A549 (cell line): ENCODE results near the gene CD82. TPM values are rescaled to one million over a fixed set of nuclear protein-coding genes. Genes with fewer than 3 reads are reported as not detected.

Experiments
- ATAC-seq, 2 experiments: fragments of 200-7000 bp in 1 of 2; fragments of >200 bp in 1 of 2; cut with Nextera tagmentation in 1 of 2; cut with Tn5 transposase in 1 of 2; 3 replicates each; pipeline versions ENCODE4 v1.8.0 to v1.9.1; 2018 to 2020; ENCODE audit warnings: mild to moderate bottlenecking in 1 of 2, moderate library complexity in 1 of 2
- CTCF ChIA-PET: fragments of 300-600 bp; sonication (Branson Sonifier 250); formaldehyde crosslinking; extraction: SDS; loops from one replicate; lab custom pipeline; 2021; ENCODE audit warnings: antibody characterized with exemption, inconsistent platforms; lab: Yijun Ruan, JAX
- POLR2A ChIA-PET: fragments of 350-600 bp; formaldehyde crosslinking; extraction: SDS; loops from one replicate; lab custom pipeline; 2021; ENCODE audit warnings: antibody characterized with exemption, inconsistent platforms; lab: Yijun Ruan, JAX
- DNase-seq, 2 experiments: peaks; one replicate each; pipeline versions ENCODE4 v3.0.0 to v3.0.0-alpha.2; 2011 to 2016; ENCODE audit warnings: low read depth in 1 of 2, low spot score in 1 of 2
- FAIRE-seq: peaks from 2 replicates; lab custom pipeline; 2011; peaks lifted over from hg19 to GRCh38; lab: Jason Lieb, UNC
- H3K27ac ChIP-seq, 2 experiments: fragments of >200 bp; sonication (Bioruptor Twin); formaldehyde crosslinking; 3 replicates each; pipeline ENCODE4 v1.5.1; 2016 to 2017
- H3K4me1 ChIP-seq: fragments of >200 bp; sonication (Bioruptor Twin); formaldehyde crosslinking; 3 replicates; pipeline ENCODE4 v1.6.1; 2016
- H3K4me2 ChIP-seq: fragments of >200 bp; sonication (Bioruptor Twin); formaldehyde crosslinking; 3 replicates; pipeline ENCODE4 v1.6.1; 2016
- H3K4me3 ChIP-seq: fragments of >200 bp; sonication (Bioruptor Twin); formaldehyde crosslinking; 3 replicates; pipeline ENCODE4 v1.5.1; 2016
- H3K9me3 ChIP-seq: fragments of >200 bp; sonication (Bioruptor Twin); formaldehyde crosslinking; 3 replicates; pipeline ENCODE4 v1.6.1; 2016
- CBX2 ChIP-seq: fragments of 200-600 bp; sonication (generic); IDR thresholded peaks from 2 replicates; pipeline ENCODE4 v1.6.1; 2016; ENCODE audit warnings: low read depth, mild to moderate bottlenecking, borderline replicate concordance
- CEBPB ChIP-seq, 2 experiments: fragments of >200 bp in 1 of 2; sonication (Bioruptor Twin) in 1 of 2; formaldehyde crosslinking in 1 of 2; IDR thresholded peaks; 2 replicates each; pipeline ENCODE4 v1.6.1; 2012 to 2016
- CHD4 ChIP-seq: fragments of 200-600 bp; sonication (generic); IDR thresholded peaks from 2 replicates; pipeline ENCODE4 v1.6.1; 2016; ENCODE audit warnings: antibody characterized with exemption, mild to moderate bottlenecking, borderline replicate concordance
- EHF ChIP-seq: fragments of 250-450 bp; sonication (Bioruptor Pico); IDR thresholded peaks from 2 replicates; pipeline ENCODE4 v1.5.0; 2020; ENCODE audit warnings: mild to moderate bottlenecking
- ELK1 ChIP-seq: fragments of 150-350 bp; IDR thresholded peaks from 2 replicates; pipeline ENCODE4 v1.6.1; 2014; ENCODE audit warnings: low read depth, mild to moderate bottlenecking, low read length
- EP300 ChIP-seq, 2 experiments: fragments of >200 bp; sonication (Bioruptor Twin); formaldehyde crosslinking; IDR thresholded peaks; 2 replicates in 1 of 2; 3 replicates in 1 of 2; pipeline ENCODE4 v1.6.1; 2016 to 2017
- FOSB ChIP-seq: fragments of 250-450 bp; sonication (Bioruptor Pico); IDR thresholded peaks from 2 replicates; pipeline ENCODE4 v1.5.0; 2020; ENCODE audit warnings: mild to moderate bottlenecking, moderate library complexity
- FOSL2 ChIP-seq, 2 experiments: fragments of 450-650 bp in 1 of 2; fragments of >200 bp in 1 of 2; sonication (Bioruptor Twin) in 1 of 2; formaldehyde crosslinking; IDR thresholded peaks; 2 replicates each; pipeline versions ENCODE4 v1.5.0 to v1.6.1; 2016 to 2020; ENCODE audit warnings: mild to moderate bottlenecking in 1 of 2, moderate library complexity in 1 of 2
- JUN ChIP-seq, 2 experiments: fragments of >200 bp; sonication (Bioruptor Twin); formaldehyde crosslinking; IDR thresholded peaks; 2 replicates in 1 of 2; 3 replicates in 1 of 2; pipeline ENCODE4 v1.6.1; 2016 to 2017
- KDM1A ChIP-seq: fragments of 200-600 bp; sonication (generic); IDR thresholded peaks from 2 replicates; pipeline ENCODE4 v1.6.1; 2016; ENCODE audit warnings: low read depth, mild to moderate bottlenecking
- KDM5A ChIP-seq: fragments of 200-600 bp; sonication (generic); IDR thresholded peaks from 2 replicates; pipeline ENCODE4 v1.6.1; 2016; ENCODE audit warnings: antibody characterized with exemption, mild to moderate bottlenecking
- MAX ChIP-seq: IDR thresholded peaks from 2 replicates; pipeline ENCODE4 v1.6.1; 2012
- RAD21 ChIP-seq, 2 experiments: fragments of >200 bp in 1 of 2; sonication (Bioruptor Twin) in 1 of 2; formaldehyde crosslinking in 1 of 2; IDR thresholded peaks in 1 of 2; conservative IDR thresholded peaks in 1 of 2; 2 replicates in 1 of 2; 3 replicates in 1 of 2; pipeline ENCODE4 v1.6.1; 2012 to 2018; ENCODE audit warnings: inconsistent platforms in 1 of 2
- REST ChIP-seq: fragments of 200-600 bp; sonication (generic); IDR thresholded peaks from 2 replicates; pipeline ENCODE4 v1.6.1; 2016; ENCODE audit warnings: antibody characterized with exemption, mild to moderate bottlenecking, moderate library complexity
- SMC3 ChIP-seq: fragments of >200 bp; sonication (Bioruptor Twin); formaldehyde crosslinking; IDR thresholded peaks from 3 replicates; pipeline ENCODE4 v1.6.1; 2018; ENCODE audit warnings: inconsistent platforms
- ZC3H11A ChIP-seq: fragments of 450-650 bp; IDR thresholded peaks from 2 replicates; pipeline ENCODE4 v1.6.1; 2014; ENCODE audit warnings: antibody characterized with exemption, mild to moderate bottlenecking
- WGBS: methylation state at CpG from one replicate; pipeline ENCODE4 v1.1.6; 2017; ENCODE audit errors: missing lambda C conversion rate; 5-methylcytosine and 5-hydroxymethylcytosine counted together
- polyA plus RNA-seq, 4 experiments: library from polyadenylated mRNA; depleted of rRNA in 3 of 4; stranded (reverse); fragments of >200 nt; fragmentation: RNase III in 1 of 4; extraction: RNeasy Plus Mini Kit Qiagen cat#74134 plus additional on column Dnase treatment in 1 of 4; gene quantifications; 2 replicates in 3 of 4; 3 replicates in 1 of 4; pipeline ENCODE4 v1.2.3, GENCODE V29; 2011 to 2017
- TF ChIP-seq, protein P1 (sequence below): fragments of 250-450 bp; sonication (Bioruptor Pico); IDR thresholded peaks from 2 replicates; pipeline ENCODE4 v1.5.0; 2020; ENCODE audit warnings: low read depth, mild to moderate bottlenecking, moderate library complexity

CD82 gene
- polyA plus RNA-seq, 2 of the 4 experiments (the other 2 are of a cell fraction), result 2.8 to 3.2 TPM

DNA sequence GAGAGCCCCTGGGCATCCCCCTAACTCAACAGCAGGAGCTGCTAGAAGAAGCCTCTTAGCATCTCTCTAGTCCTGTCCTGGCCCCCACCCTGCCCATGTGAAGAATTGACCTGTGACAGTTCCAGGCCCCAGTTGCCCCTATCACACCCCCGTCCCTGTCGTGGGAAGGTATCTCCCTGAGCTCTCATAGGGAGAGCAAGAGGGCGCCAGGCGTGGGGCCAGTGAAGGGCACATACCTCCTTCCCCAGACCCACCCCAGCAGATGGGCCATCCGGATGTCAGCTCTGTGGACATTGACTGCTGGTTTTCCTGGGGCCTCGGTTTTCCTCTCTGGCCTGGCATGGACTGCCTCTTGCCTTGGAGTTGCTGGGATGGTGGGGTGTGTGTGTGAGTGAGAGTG lies 29.5 kb downstream of the CD82 start:
- Histone ChIP-seq H3K4me1 (no peaks in the 10 kb centered on the region), H3K4me3 (no peak overlapping the region), H3K27ac (no peak overlapping the region), H3K4me2 (no peak overlapping the region), H3K9me3 (no peaks in the 10 kb centered on the region)
- whole genome bisulfite sequencing, result 71% methylated on average over 5 of the region's 6 CpGs
- DNase-seq, result no peak
- FAIRE-seq, result no peak
- no peak for ATAC-seq
- CTCF ChIA-PET, result interaction anchor here (1.0 to 1.5 kb wide), 5 partner anchors 29 to 316 kb away, joined by 3 to 6 read pairs (median 4); partner anchors contain the start of gene CD82
- TF ChIP-seq SMC3, result no peak
- TF ChIP-seq, protein P1, sequence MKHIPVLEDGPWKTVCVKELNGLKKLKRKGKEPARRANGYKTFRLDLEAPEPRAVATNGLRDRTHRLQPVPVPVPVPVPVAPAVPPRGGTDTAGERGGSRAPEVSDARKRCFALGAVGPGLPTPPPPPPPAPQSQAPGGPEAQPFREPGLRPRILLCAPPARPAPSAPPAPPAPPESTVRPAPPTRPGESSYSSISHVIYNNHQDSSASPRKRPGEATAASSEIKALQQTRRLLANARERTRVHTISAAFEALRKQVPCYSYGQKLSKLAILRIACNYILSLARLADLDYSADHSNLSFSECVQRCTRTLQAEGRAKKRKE (CRISPR knock-in tag), result no peak
- no peak for TF ChIP-seq CHD4
- no peak for TF ChIP-seq KDM5A
- TF ChIP-seq ZC3H11A, result no peak
- no peak for TF ChIP-seq JUN (IDR thresholded peaks at IDR 0.05)
- TF ChIP-seq KDM1A, result no peak
- no peak for TF ChIP-seq EHF (CRISPR knock-in tag)
- no peak for TF ChIP-seq EP300 (IDR thresholded peaks at IDR 0.05)
- no peak for TF ChIP-seq CEBPB (IDR thresholded peaks at IDR 0.05)
- TF ChIP-seq FOSL2 (IDR thresholded peaks at IDR 0.05), result no peak
- no peak for TF ChIP-seq FOSL2 (CRISPR knock-in tag; IDR thresholded peaks at IDR 0.05)
- POLR2A ChIA-PET, result interaction anchor here (1.8 kb wide), 1 partner anchor 30 kb away, joined by 4 read pairs; the partner anchor contains the start of gene CD82

DNA sequence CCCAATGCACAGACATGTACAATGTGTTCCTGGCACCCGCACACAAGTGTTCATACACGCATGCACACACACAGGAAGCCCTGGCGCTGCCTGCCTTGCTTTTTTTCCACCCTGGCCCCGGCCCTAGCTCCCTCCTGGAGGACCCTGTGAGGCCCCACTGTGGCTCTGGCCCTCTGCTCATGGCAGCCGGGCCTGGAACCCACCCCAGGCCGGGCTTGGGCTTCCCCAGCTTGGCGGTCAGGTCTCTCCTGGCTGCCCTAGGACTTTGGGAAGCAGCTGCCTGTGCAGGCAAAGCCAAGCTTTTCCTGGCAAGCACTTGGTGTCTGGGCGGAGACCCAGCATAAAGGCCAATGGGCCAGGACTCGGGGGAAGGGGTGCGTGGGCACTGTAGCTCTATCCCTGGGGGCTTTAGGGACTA lies 30.5 kb downstream of the CD82 start:
- POLR2A ChIA-PET, result no interaction called here
- Histone ChIP-seq H3K4me2 (no peak overlapping the region), H3K27ac (no peak overlapping the region), H3K4me1 (peaks cover under 1% of the 10 kb centered on the region; the same call in 1 of the 3 replicates)
- WGBS, result 74% methylated on average over 10 of the region's 10 CpGs
- TF ChIP-seq ELK1, result no peak
- TF ChIP-seq MAX, result no peak
- no peak for TF ChIP-seq RAD21 (conservative IDR thresholded peaks at IDR 0.05 in 1 of 2, IDR thresholded peaks at IDR 0.05 in 1 of 2)
- TF ChIP-seq, all 56 proteins: peak for 0
- Histone ChIP-seq H3K9me3 (no peaks in the 10 kb centered on the region), H3K4me3 (no peak overlapping the region)
- CTCF ChIA-PET, result interaction anchor here (0.8 to 13.0 kb wide), 6 partner anchors 13 to 316 kb away, joined by 3 to 139 read pairs (median 4); no protein-coding TSS in a partner anchor
- DNase-seq, result no peak
- ATAC-seq, result no peak
- no peak for FAIRE-seq

DNA sequence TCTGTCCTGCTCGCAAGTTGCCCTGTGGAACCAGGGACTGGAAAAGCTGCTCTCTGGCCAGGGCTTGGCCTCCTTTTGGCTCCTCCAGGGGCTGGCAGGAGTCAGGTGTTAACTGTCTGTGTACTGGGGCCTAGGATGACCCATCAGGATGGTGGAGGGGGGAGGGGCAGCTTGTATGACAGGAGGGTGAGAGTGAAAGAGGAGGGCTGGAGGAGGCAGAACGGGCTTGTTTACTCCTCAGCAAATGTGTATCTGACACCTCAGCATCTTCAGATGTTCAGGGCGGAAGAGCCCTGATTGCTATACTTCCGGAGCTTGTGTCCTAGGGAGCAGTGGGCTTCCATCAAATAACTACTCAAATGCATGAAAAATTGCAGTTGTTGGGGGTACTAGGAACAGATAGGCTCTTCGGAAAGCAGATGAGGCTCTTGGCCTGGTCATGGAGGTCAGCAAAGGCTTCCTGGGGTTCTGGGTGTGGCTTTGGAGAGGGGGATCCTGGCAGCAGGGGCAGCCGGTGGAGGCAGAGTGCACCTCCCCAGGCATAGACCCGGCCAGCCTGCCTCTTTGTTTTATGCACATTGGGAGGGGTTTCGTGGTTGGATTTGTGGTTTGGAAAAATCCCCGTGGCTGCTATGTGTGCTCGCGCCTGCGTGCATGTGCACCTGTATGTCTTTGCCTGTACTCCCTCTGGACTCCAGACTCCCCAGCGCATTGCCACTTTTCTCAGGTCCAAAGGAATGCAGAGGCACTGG lies 31.2 kb downstream of the CD82 start:
- DNase-seq, result no peak
- Histone ChIP-seq H3K27ac (no peak overlapping the region), H3K4me1 (peaks cover 8% of the 10 kb centered on the region), H3K9me3 (no peaks in the 10 kb centered on the region), H3K4me3 (no peak overlapping the region), H3K4me2 (no peak overlapping the region)
- ChIA-PET POLR2A (interaction anchor here (0.6 kb wide), 1 partner anchor 23 kb away, joined by 3 read pairs; no protein-coding TSS in a partner anchor), CTCF (interaction anchor here (0.8 to 13.0 kb wide), 6 partner anchors 14 to 315 kb away, joined by 3 to 139 read pairs (median 4); no protein-coding TSS in a partner anchor)
- TF ChIP-seq KDM1A, result no peak
- TF ChIP-seq CBX2, result no peak
- no peak for TF ChIP-seq REST
- TF ChIP-seq, protein P1 (CRISPR knock-in tag), result no peak
- no peak for TF ChIP-seq FOSB (CRISPR knock-in tag)
- TF ChIP-seq EHF (CRISPR knock-in tag), result no peak
- no peak for FAIRE-seq
- 77% methylated on average over 13 of the region's 13 CpGs for WGBS
- ATAC-seq, result no peak
